Ovary (tissue), 3 donors: ENCODE results near the gene ZNF775.

Experiments used
- POLR2A ChIP-seq: fragments of 450-650 bp; IDR thresholded peaks from one replicate; pipeline ENCODE4 v1.6.1; 2017; ENCODE audit warnings: antibody characterized with exemption, mild to moderate bottlenecking, moderate library complexity
- TF ChIP-seq, protein P1 (sequence below), 3 donors: fragments of 450-650 bp in 2 of 3; fragments of 200-600 bp in 1 of 3; IDR thresholded peaks; one replicate each; pipeline versions ENCODE4 v1.5.1 to v1.8.0; 2016 to 2022; ENCODE audit warnings: antibody characterized with exemption in 3 of 3, mild to moderate bottlenecking in 1 of 3
- donor health status: DM: no; HTN: no; CAD: no.

DNA sequence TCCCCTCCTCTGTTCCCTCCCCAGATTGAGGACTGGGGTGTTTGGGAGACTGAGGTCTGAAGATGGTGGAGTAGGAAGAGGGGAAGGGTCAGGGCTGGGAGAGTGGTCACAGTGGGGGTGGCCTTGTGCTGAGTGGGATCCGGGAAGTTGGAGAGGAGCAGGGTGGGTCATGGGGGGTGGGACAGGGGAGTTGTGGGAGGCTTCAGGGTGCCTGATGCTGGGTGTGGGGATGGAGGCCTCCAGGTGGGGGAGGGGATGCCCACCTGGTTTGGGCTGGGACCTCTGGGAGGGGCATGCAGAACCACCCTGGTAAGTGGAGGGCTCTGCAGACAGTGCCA lies 2.6 kb downstream of the ZNF775 start:
- TF ChIP-seq, protein P1, sequence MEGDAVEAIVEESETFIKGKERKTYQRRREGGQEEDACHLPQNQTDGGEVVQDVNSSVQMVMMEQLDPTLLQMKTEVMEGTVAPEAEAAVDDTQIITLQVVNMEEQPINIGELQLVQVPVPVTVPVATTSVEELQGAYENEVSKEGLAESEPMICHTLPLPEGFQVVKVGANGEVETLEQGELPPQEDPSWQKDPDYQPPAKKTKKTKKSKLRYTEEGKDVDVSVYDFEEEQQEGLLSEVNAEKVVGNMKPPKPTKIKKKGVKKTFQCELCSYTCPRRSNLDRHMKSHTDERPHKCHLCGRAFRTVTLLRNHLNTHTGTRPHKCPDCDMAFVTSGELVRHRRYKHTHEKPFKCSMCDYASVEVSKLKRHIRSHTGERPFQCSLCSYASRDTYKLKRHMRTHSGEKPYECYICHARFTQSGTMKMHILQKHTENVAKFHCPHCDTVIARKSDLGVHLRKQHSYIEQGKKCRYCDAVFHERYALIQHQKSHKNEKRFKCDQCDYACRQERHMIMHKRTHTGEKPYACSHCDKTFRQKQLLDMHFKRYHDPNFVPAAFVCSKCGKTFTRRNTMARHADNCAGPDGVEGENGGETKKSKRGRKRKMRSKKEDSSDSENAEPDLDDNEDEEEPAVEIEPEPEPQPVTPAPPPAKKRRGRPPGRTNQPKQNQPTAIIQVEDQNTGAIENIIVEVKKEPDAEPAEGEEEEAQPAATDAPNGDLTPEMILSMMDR (IDR thresholded peaks at IDR 0.05), result no peak
- TF ChIP-seq POLR2A, result no peak
